ENCODE measurements around the gene BIRC6.

BIRC6 gene

GRCh38 chr2:32464431-32464830 is 107.6 kb downstream of the BIRC6 start:
- DNase-seq (ENCODE audit: low read depth), result no peak
- no peak for TF ChIP-seq CTCF (conservative IDR thresholded peaks at IDR 0.05; ENCODE audit: low read depth, low read length)
- H3K4me3 ChIP-seq (ENCODE audit: low read length), result no peak overlapping the region

DNA sequence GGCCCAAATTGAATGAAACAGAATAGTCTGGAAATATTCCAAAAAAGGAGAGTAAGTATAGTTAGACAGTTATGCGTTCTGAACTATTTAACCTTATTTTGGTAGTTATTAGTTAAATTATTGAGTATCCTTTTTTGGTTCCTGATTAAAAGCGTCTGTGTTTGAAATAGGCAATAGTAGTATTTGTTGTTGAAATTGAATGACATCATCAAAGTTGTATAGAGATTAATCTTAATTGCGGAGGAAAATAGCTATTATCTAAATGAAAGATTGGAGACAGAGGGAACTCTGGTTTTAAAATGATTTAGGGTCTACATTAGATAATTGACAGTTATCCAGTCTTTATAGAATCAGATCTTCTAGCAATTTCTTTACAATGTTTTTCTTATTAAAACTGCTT is 115.8 kb downstream of the BIRC6 start:
- no peak overlapping the region for H3K4me3 ChIP-seq (ENCODE audit: low read length)
- DNase-seq (ENCODE audit: low read depth), result no peak
- no peak for TF ChIP-seq CTCF (conservative IDR thresholded peaks at IDR 0.05; ENCODE audit: low read depth, low read length)

- no peak for TF ChIP-seq CTCF (conservative IDR thresholded peaks at IDR 0.05; ENCODE audit: low read depth, low read length)
- DNase-seq (ENCODE audit: low read depth), result no peak
Measured at GRCh38 chr2:32474381-32474780, 117.6 kb downstream of the BIRC6 start.

GRCh38 chr2:32478889-32479620 is 122.2 kb downstream of the BIRC6 start:
- no peak for DNase-seq (ENCODE audit: low read depth)
- H3K4me3 ChIP-seq (ENCODE audit: low read length), result no peak overlapping the region
- no peak for TF ChIP-seq CTCF (conservative IDR thresholded peaks at IDR 0.05; ENCODE audit: low read depth, low read length)

More at GRCh38 chr2:32474381-32474780, 117.6 kb downstream of the BIRC6 start:
- H3K4me3 ChIP-seq (ENCODE audit: low read length), result no peak overlapping the region

GRCh38 chr2:32479993-32480392 is 123.2 kb downstream of the BIRC6 start:
- H3K4me3 ChIP-seq (ENCODE audit: low read length), result no peak overlapping the region
- DNase-seq (ENCODE audit: low read depth), result no peak
- TF ChIP-seq CTCF (conservative IDR thresholded peaks at IDR 0.05; ENCODE audit: low read depth, low read length), result no peak

- H3K4me3 ChIP-seq (ENCODE audit: low read length), result no peak overlapping the region
- DNase-seq (ENCODE audit: low read depth), result no peak
- TF ChIP-seq CTCF (conservative IDR thresholded peaks at IDR 0.05; ENCODE audit: low read depth, low read length), result no peak
Measured at GRCh38 chr2:32482471-32482870, 125.6 kb downstream of the BIRC6 start.

GRCh38 chr2:32484937-32485336 is 128.1 kb downstream of the BIRC6 start:
- no peak overlapping the region for H3K4me3 ChIP-seq (ENCODE audit: low read length)
- DNase-seq (ENCODE audit: low read depth), result peak; percentile 26
- no peak for TF ChIP-seq CTCF (conservative IDR thresholded peaks at IDR 0.05; ENCODE audit: low read depth, low read length)

Measured in retinal pigment epithelial cell (primary cell).